Stimulated activated CD8-positive, alpha-beta memory T cell treated with anti-CD3 and anti-CD28 coated beads, Interleukin-15, amount 100 ng/mL, for 1 hour (primary cell): ENCODE measurements around the gene XRCC3.

Source experiments
- DNase-seq: peaks from one replicate; pipeline ENCODE4 v3.0.0-alpha.2; 2020; ENCODE audit warnings: low read depth

The XRCC3 gene

GRCh38 chr14:103738701-103739451 is 23.6 kb upstream of the XRCC3 start:
- no peak for DNase-seq

- no peak for DNase-seq
Measured at GRCh38 chr14:103738166-103738565, 22.9 kb upstream of the XRCC3 start.

- no peak for DNase-seq
Measured at GRCh38 chr14:103737432-103738045, 22.3 kb upstream of the XRCC3 start.

- no peak for DNase-seq
Measured at GRCh38 chr14:103736546-103737431, 21.5 kb upstream of the XRCC3 start.

GRCh38 chr14:103735815-103736545 is 20.7 kb upstream of the XRCC3 start:
- DNase-seq: no peak

- no peak for DNase-seq
Measured at GRCh38 chr14:103735439-103735814, 20.2 kb upstream of the XRCC3 start.

GRCh38 chr14:103735022-103735421 is 19.8 kb upstream of the XRCC3 start:
- DNase-seq: no peak

- no peak for DNase-seq
Measured at GRCh38 chr14:103734081-103734888, 19.0 kb upstream of the XRCC3 start.

- DNase-seq: no peak
Measured at GRCh38 chr14:103733651-103734050, 18.4 kb upstream of the XRCC3 start.

GRCh38 chr14:103732868-103733620 is 17.8 kb upstream of the XRCC3 start:
- no peak for DNase-seq

- no peak for DNase-seq
Measured at GRCh38 chr14:103731916-103732867, 16.9 kb upstream of the XRCC3 start.

GRCh38 chr14:103731481-103731880 is 16.2 kb upstream of the XRCC3 start:
- DNase-seq: no peak

- DNase-seq: no peak
Measured at GRCh38 chr14:103730490-103731035, 15.3 kb upstream of the XRCC3 start.

- DNase-seq: no peak
Measured at GRCh38 chr14:103729496-103730448, 14.5 kb upstream of the XRCC3 start.

GRCh38 chr14:103728721-103729120 is 13.5 kb upstream of the XRCC3 start:
- no peak for DNase-seq

GRCh38 chr14:103728141-103728540 is 12.9 kb upstream of the XRCC3 start:
- no peak for DNase-seq

GRCh38 chr14:103727313-103727980 is 12.2 kb upstream of the XRCC3 start:
- DNase-seq: no peak
